ENCODE measurements around the gene PALM2AKAP2.
"Not testable (repeated sequence)": the region's sequence is repeated elsewhere in the genome, so short reads cannot be mapped to it uniquely, and the experiment has no call there.

PALM2AKAP2 gene

GRCh38 chr9:109815366-109815947 is 35.5 kb downstream of the PALM2AKAP2 start:
- POLR2A ChIA-PET, result no interaction called here
- CTCF ChIA-PET, result no interaction called here
- DNase-seq (ENCODE audit: extremely low spot score), result no peak
- TF ChIP-seq ELF4 (IDR thresholded peaks at IDR 0.05) (no peak), ZNF384 (IDR thresholded peaks at IDR 0.05) (no peak), TARDBP (IDR thresholded peaks at IDR 0.05) (no peak), PKNOX1 (IDR thresholded peaks at IDR 0.05) (no peak), FOXM1 (IDR thresholded peaks at IDR 0.05; ENCODE audit: borderline replicate concordance) (no peak)

- ChIA-PET CTCF (interaction anchor here (1.0 to 1.6 kb wide), 2 partner anchors 36 to 243 kb away, joined by 3 to 7 read pairs; partner anchors contain the start of gene PALM2AKAP2), POLR2A (interaction anchor here (1.7 kb wide), 1 partner anchor 12 kb away, joined by 4 read pairs; no protein-coding TSS in a partner anchor)
- TF ChIP-seq PKNOX1 (IDR thresholded peaks at IDR 0.05) (no peak), CTBP1 (IDR thresholded peaks at IDR 0.05; ENCODE audit: borderline replicate concordance) (no peak), FOXK2 (IDR thresholded peaks at IDR 0.05) (no peak), FOXA1 (IDR thresholded peaks at IDR 0.05) (no peak), NFRKB (IDR thresholded peaks at IDR 0.05) (no peak), HDGF (IDR thresholded peaks at IDR 0.05; ENCODE audit: borderline replicate concordance) (no peak), LEF1 (IDR thresholded peaks at IDR 0.05; ENCODE audit: borderline replicate concordance) (no peak), BHLHE40 (IDR thresholded peaks at IDR 0.05; ENCODE audit: borderline replicate concordance) (no peak), SP1 (IDR thresholded peaks at IDR 0.05) (no peak), TARDBP (IDR thresholded peaks at IDR 0.05) (no peak), SUZ12 (IDR thresholded peaks at IDR 0.05) (no peak), ZNF384 (IDR thresholded peaks at IDR 0.05) (no peak), ELF4 (IDR thresholded peaks at IDR 0.05) (no peak), L3MBTL2 (conservative IDR thresholded peaks at IDR 0.05) (no peak), FOXM1 (IDR thresholded peaks at IDR 0.05; ENCODE audit: borderline replicate concordance) (no peak), ARNT (IDR thresholded peaks at IDR 0.05) (no peak)
- DNase-seq (ENCODE audit: extremely low spot score), result no peak
These were observed 36.5 kb downstream of the PALM2AKAP2 start for GRCh38 chr9:109816490-109816889.

GRCh38 chr9:109817146-109817845 is 37.3 kb downstream of the PALM2AKAP2 start:
- TF ChIP-seq ZNF384 (IDR thresholded peaks at IDR 0.05) (no peak), PKNOX1 (IDR thresholded peaks at IDR 0.05) (no peak), FOXM1 (IDR thresholded peaks at IDR 0.05; ENCODE audit: borderline replicate concordance) (no peak), SUZ12 (IDR thresholded peaks at IDR 0.05) (no peak), CTBP1 (IDR thresholded peaks at IDR 0.05; ENCODE audit: borderline replicate concordance) (no peak), HDGF (IDR thresholded peaks at IDR 0.05; ENCODE audit: borderline replicate concordance) (no peak), L3MBTL2 (conservative IDR thresholded peaks at IDR 0.05) (no peak), ELF4 (IDR thresholded peaks at IDR 0.05) (no peak)
- no peak for DNase-seq (ENCODE audit: extremely low spot score)
- ChIA-PET CTCF (interaction anchor here (0.6 to 1.6 kb wide), 9 partner anchors 11 to 688 kb away, joined by 3 to 7 read pairs (median 3); partner anchors contain the start of gene PALM2AKAP2), POLR2A (interaction anchor here (1.1 to 1.7 kb wide), 2 partner anchors 12 to 97 kb away, joined by 3 to 4 read pairs; no protein-coding TSS in a partner anchor)

GRCh38 chr9:109817846-109818472 is 38.0 kb downstream of the PALM2AKAP2 start:
- CTCF ChIA-PET, result interaction anchor here (0.6 to 2.5 kb wide), 11 partner anchors 10 to 689 kb away, joined by 3 to 9 read pairs (median 3); no protein-coding TSS in a partner anchor
- peak; percentile 71 for DNase-seq (ENCODE audit: extremely low spot score)
- POLR2A ChIA-PET, result interaction anchor here (1.1 to 1.7 kb wide), 3 partner anchors 13 to 97 kb away, joined by 3 to 4 read pairs (median 3); partner anchors contain the start of gene PALM2AKAP2
- TF ChIP-seq LEF1 (IDR thresholded peaks at IDR 0.05; ENCODE audit: borderline replicate concordance) (no peak), ZNF384 (IDR thresholded peaks at IDR 0.05) (no peak), CTBP1 (IDR thresholded peaks at IDR 0.05; ENCODE audit: borderline replicate concordance) (no peak), FOXM1 (IDR thresholded peaks at IDR 0.05; ENCODE audit: borderline replicate concordance) (no peak), FOXK2 (IDR thresholded peaks at IDR 0.05) (no peak), SUZ12 (IDR thresholded peaks at IDR 0.05) (no peak), ARNT (IDR thresholded peaks at IDR 0.05) (no peak), ELF4 (IDR thresholded peaks at IDR 0.05) (no peak), TARDBP (IDR thresholded peaks at IDR 0.05) (no peak), BHLHE40 (IDR thresholded peaks at IDR 0.05; ENCODE audit: borderline replicate concordance) (no peak), PKNOX1 (IDR thresholded peaks at IDR 0.05) (no peak), SP1 (IDR thresholded peaks at IDR 0.05) (no peak), FOXA1 (IDR thresholded peaks at IDR 0.05) (no peak), L3MBTL2 (conservative IDR thresholded peaks at IDR 0.05) (no peak), HDGF (IDR thresholded peaks at IDR 0.05; ENCODE audit: borderline replicate concordance) (no peak), NFRKB (IDR thresholded peaks at IDR 0.05) (no peak)

- DNase-seq (ENCODE audit: extremely low spot score), result no peak
- CTCF ChIA-PET, result interaction anchor here (0.6 kb wide), 1 partner anchor 37 kb away, joined by 3 read pairs; no protein-coding TSS in a partner anchor
- POLR2A ChIA-PET, result no interaction called here
- no peak for TF ChIP-seq PKNOX1 (IDR thresholded peaks at IDR 0.05)
- TF ChIP-seq FOXM1 (IDR thresholded peaks at IDR 0.05; ENCODE audit: borderline replicate concordance), result no peak
- no peak for TF ChIP-seq FOXK2 (IDR thresholded peaks at IDR 0.05)
- TF ChIP-seq NFRKB (IDR thresholded peaks at IDR 0.05), result no peak
- TF ChIP-seq BHLHE40 (IDR thresholded peaks at IDR 0.05; ENCODE audit: borderline replicate concordance), result no peak
- no peak for TF ChIP-seq SUZ12 (IDR thresholded peaks at IDR 0.05)
- TF ChIP-seq ARNT (IDR thresholded peaks at IDR 0.05), result no peak
- TF ChIP-seq TARDBP (IDR thresholded peaks at IDR 0.05), result no peak
- no peak for TF ChIP-seq ZNF384 (IDR thresholded peaks at IDR 0.05)
- no peak for TF ChIP-seq CTBP1 (IDR thresholded peaks at IDR 0.05; ENCODE audit: borderline replicate concordance)
- TF ChIP-seq SP1 (IDR thresholded peaks at IDR 0.05), result no peak
- no peak for TF ChIP-seq HDGF (IDR thresholded peaks at IDR 0.05; ENCODE audit: borderline replicate concordance)
- TF ChIP-seq FOXA1 (IDR thresholded peaks at IDR 0.05), result no peak
- TF ChIP-seq L3MBTL2 (conservative IDR thresholded peaks at IDR 0.05), result no peak
- TF ChIP-seq LEF1 (IDR thresholded peaks at IDR 0.05; ENCODE audit: borderline replicate concordance), result no peak
- TF ChIP-seq ELF4 (IDR thresholded peaks at IDR 0.05), result no peak
These were observed 41.7 kb downstream of the PALM2AKAP2 start for GRCh38 chr9:109821711-109822110.

GRCh38 chr9:109825383-109825782 is 45.4 kb downstream of the PALM2AKAP2 start:
- DNase-seq (ENCODE audit: extremely low spot score); CTCF ChIA-PET; POLR2A ChIA-PET: not testable (repeated sequence)
